Middle frontal gyrus (tissue), 1 donor: ENCODE measurements around the gene SCLY.
"Not testable (repeated sequence)": the region's sequence is repeated elsewhere in the genome, so short reads cannot be mapped to it uniquely, and the experiment has no call there.

Experiments
- DNase-seq: peaks from one replicate; pipeline ENCODE4 v3.0.0-alpha.2; 2015; ENCODE audit warnings: low spot score; ENCODE audit errors: extremely low spot score

The SCLY gene

GRCh38 chr2:238107525-238108422 is 47.0 kb downstream of the SCLY start:
- no peak for DNase-seq

DNA sequence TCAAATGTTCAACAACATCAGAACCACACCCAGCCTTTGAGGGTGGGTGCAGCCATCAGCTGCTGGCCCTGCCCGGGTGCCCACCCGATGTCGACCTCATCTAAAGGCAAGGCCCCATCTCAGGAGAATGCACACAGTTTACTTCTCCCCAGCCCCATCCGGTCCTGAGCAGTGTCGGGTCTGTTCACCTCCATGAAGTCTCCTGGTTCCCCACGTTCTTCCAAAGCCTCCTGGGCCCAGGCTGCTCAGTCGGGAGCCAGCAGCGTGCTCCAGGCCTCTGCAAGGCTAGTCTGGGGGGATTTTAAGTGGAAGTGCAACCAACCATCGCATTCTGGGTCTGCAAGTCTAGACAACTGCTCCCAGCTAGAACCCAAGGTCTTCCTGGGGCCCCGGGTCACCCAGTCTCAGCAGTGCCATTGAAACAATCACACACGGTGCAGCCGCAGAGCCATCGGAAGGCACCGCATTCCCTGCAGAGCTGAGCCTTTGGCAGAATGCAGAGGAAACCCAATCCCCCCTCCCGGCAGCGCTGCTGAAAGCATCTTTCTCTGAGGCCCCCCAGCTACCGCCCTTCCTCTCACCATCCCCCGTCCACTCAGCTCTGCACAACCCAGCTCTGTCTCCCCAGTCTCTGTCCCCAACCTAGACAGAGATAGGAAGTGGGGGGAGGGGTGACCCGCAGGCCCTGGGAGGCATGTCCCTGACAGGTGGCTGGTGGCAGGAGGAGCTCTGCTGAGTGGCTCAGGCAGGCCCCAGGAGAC is 47.8 kb downstream of the SCLY start:
- DNase-seq, result no peak

GRCh38 chr2:238113611-238114010 is 52.8 kb downstream of the SCLY start:
- no peak for DNase-seq

GRCh38 chr2:238114331-238114841 is 53.6 kb downstream of the SCLY start:
- no peak for DNase-seq

DNA sequence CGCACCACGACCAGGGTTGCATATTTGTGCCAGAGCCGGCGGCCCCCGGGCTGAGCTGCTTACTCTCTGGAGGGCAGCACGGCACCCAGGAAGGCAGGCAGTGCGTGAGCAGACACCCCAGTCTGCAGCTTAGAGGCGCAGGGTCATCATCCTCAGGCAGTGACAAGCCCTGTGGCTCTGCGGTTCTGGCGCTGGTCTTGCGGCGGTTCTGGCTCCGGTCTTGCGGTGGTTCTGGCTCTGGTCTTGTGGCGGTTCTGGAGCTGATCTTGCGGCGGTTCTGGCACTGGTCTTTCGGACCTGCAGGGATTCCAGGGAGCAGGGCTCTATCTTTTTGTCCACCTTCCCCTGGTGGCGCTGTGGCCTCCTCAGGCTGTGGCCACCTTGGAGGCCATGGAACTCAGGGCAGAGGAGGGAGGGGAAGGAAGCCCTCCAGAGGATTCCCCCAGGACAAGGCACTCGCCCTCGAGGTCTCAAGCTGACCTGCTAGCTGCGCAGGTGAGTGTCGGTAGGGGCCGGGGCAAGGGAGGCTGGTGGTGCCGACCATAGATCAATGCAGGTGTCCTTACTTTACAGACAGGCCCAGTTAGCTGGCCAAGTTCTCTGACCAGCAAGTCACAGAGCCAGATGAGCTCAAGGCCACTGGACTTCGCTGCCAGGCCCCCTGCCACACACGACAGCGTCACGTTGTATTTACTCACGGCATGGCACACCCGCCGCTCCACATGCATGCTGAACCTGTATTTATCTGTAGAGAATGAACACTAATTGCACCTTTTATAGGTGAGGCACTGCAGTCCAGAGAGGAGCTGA is 54.3 kb downstream of the SCLY start:
- DNase-seq, result no peak

DNA sequence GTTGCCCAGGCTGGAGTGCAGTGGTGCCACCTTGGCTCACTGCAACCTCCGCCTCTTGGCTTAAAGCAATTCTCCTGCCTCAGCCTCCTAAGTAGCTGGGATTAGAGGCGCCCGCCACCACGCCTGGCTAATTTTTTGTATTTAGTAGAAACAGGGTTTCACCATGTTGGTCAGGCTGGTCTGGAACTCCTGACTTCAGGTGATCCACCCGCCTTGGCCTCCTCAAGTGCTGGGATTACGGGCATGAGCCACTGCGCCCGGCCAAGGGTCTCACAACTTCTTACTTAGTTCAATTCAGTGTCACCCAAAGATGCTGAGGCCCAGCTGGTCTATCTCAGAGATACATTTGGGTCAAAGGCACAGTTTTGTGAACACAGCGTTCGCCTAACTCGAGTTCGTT is 54.9 kb downstream of the SCLY start:
- not testable (repeated sequence) for DNase-seq

DNA sequence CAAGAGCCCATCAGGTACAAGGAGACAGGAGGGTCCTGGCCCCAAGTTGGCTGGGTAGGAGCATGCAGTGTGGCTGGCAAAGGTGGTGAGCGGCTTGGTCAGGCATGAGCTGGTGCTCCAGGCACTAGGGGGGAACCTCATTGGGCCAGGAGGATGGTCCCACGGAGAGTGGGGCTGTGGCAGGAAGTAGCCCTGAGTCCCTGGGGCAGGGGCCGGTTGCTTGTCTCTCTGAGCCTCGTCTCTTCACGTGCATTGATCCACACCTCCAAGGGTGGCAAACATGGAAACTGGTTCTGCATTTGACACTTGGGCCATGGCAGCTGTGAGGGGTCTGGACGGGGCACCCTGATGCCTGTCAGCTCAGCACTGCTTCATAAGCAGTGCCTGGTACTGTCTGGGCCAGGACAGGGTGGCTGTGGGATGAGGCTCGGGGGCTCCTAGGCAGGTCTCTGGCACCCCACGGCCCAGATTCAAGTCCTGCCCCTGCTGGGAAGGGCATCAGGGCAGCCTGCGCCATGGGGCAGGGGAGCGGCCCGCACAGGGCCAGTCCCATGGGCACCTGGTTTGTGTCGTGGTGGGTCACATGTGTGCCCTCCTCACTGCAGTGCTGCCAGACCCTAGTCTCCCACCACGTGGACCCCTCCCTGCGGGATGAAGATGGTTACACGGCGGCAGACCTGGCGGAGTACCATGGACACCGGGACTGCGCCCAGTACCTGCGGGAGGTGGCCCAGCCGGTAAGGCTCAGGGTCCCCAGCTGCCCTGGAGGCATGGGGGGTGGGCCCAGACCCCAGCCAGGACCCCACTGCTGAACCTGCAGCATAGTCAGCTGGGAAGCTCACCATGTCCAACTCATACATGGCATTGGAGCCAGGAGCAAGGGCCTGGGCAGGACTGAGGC is 55.7 kb downstream of the SCLY start:
- DNase-seq, result no peak

DNA sequence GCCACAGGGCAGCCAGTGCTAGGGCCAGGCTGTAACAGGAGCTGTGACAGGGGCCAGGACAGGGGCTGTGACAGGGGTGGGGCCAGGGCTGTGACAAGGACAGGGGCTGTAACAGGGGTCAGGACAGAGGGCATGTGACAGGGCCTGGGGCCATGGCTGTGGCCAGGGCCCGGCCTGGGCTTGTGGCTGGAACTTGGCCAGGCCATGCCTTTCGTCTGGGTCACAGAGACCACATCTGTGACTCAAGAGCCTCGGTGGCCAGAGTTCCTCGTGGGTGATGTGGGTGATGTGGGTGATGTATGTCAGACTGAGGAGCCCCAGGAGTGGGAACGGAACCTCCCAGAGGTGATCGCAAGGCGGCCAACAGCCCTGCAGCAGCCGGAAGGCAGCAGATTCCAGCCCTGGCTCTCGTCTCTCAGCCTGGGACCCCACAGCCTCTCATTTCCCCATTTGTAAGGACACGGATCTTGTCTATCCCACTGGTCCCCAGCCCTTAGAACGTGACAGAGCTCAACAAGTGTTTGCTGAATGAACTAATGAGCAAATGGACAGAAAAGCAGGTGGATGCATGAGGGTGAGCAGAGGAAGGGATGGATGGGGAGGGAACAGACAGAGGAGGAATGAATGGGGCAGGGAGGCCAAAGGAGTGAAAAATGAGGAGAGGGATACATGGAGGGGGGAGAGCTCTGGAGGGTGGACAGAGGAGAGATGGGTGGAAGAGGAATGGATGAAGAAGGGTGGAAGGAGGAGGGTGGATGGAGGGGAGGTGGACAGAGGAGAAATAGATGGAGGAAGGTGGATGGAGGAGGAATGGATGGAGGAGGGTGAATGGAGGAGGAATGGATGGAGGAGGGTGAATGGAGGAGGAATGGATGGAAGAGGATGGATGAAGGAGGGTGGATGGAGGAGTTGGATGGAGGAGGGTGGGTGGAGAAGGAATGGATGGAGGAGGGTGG is 56.7 kb downstream of the SCLY start:
- no peak for DNase-seq

DNA sequence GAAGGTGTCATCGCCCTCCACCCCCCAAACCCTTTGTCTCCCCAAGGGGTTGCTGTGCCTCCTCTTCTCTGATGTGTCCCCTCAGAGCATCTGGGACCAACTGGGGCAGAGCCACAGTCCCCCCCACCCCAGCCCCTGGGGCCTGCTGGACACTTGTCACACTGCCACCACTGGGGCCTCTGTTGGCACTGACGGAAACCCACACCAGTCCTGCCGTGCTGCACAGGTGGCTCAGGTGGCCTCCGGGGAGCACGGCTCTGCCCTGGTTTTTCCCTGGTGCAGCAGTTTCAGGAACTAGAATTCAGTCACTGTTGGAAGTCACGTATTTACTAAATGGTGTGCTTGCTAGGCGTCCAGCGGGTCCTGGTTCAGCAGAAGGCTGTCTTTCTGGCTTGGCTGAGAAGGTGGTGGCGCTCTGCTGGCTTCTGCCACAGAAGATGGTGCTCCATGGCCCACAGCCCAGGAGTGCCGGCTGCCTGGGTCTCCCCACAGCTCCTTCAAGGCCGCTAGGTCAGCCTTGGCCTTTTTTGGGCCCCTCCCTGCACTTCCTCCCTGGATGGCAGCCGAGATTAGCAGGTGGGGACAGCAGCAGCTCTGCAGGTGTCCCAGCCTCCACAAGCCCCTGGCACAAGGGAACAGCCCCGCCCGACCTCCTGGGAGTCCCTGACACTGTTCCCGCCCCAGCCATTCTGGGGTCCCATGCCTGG is 59.1 kb downstream of the SCLY start:
- DNase-seq, result no peak

DNA sequence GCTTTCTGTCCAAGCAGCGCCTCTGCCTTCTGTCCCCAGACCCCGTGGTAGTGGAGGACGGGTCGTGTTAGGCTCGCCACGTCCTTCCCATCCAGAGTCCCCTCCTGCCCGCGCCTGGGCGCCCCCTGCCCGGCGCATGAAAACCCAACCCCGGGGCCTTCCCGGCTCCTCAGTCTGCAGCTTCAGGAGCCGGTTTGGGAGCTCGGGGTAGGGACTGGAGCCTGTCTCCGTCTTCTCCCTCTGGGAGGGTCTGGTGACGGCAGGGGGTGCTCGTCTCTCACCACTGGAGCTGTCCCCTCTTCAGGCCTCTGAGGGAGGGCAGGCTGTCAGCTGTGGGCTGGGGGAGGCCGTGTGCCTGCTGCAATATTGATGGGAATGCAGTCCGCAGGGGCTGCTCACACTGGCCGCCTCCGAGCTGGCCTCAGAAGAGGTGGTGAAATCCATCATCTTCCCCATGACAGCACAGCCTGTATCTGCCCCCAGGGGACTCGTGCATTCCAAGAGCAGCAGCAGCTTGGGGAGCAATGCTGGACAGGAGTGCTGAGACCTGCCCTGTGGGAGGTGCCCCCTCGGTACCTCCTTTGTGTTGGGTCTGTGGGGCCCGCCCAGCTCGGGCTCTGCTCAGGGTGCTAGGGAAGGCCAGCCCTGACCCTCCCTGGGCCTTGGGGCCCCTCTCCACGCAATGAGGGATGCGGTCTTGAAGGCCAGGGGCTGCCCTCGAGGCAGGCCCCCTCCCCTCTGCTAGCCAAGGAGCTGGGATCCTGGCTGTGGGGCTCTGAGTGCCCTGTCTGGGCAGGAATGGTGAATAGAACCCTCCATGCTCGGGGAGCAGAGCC is 59.9 kb downstream of the SCLY start:
- DNase-seq, result no peak

DNA sequence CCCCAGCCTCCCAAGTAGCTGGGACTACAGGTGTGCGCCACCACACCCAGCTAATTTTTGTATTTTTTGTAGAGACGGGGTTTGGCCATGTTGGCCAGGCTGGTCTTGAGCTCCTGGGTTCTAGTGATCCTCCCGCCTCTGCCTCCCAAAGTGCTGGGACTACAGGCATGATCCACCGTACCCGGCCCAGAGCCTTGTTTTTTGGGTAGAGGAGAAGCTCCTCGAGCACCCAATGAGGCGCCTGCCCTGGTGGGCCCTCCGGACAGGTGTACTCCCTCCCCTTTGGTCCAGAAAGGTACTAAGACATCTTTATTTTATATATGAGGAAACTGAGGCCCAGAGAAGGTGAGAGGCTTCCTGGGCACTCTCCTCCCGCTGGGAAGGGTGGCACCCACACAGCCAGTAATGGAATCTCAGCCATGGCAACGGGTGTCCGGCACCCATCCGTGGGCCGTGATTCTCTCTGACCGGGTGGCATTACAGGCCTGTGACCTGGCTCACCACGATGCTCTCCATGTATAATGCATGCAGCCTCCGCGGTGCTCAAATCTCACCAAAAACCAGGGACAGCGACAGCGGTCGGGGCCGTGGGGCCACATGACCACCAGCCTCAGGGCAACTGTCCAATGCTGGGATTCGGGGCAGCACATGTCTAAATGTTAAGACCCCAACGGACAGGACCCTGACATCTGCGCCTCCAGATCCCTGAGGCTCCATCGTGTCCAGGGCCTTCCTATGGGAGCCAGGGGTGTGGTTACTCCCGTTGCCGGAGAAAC is 60.9 kb downstream of the SCLY start:
- no peak for DNase-seq

DNA sequence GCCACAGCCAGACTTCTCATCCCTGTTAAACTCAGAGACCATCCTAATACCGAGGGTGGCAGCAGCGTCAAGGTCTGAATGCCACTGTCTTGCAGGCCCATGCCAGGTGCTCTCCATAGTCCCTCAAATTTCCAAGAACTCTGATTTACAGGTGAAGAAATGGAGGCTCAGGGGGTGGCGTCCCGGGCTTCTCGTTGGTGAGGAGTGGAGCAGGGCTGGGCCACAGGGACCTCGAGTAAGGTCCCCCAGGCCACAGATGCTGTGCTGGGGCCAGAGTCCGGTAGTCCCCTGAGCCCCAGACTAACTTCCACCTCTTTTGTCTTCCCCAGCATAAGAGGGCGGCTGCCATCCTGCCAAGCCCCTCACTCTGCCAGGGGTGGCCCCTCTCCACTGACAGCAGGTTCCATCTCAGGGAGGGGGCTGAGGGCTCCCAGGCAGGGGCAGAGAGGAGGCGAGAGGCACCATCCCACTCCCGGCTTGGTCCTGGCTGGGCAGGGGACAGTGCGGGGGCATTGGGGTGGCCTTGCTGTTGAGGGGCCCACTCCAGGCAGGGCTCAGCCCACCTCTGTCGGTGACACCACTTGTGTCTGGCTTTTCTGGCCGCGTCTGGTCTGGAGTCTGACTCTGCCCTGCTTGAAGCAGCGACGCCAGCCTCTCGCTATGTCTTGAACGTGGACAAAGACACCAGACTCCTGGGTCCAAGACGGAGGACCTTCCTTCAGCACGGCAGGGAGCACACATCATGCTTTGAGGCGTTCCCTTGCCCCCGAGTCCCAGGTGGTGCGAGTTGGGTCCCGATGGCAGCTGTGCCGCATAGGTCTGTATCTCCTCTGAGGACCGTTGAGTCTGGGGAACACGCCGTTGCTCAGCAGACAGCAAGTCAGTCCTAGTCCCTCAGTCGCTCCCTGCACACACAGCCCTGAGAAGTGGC is 61.8 kb downstream of the SCLY start:
- no peak for DNase-seq

DNA sequence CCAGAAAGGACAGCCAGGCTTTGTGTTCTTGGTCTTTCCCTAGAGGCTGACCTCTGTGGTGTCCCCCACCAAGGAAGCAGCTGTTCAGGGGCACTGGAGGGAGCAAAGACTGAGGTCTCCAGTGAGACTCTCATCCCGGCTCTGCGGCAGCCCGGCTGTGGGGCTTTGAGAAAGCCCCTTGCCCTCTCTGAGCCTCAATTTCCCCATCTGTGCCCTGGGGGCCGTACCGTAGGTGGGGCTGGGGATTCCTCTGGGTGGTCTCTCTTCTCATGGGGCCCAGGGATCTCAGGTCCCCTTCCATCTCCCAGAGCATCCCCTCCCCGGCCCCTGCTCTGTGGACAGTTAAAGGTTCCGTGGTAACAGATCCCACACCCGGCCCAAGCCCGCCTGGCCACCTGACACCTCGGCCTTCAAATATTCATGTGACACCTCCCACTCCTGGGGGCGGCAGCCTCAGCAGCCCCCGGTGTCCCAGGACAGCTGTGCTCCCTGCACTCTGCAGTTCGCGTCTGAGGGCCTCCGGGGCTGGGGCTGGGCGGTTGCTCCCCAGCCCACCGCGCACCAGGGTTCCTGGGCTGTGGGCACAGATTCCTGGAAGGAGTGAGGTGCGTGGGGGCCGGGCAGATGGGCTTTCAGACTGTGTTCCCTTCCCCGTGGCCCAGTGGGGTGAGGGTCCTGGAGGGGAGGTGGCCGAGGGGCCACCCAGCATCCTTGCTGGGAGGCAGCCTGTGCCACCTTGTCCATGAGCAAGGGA is 62.6 kb downstream of the SCLY start:
- DNase-seq, result no peak

GRCh38 chr2:238123991-238124470 is 63.2 kb downstream of the SCLY start:
- DNase-seq, result no peak

- DNase-seq, result no peak
These were observed 63.8 kb downstream of the SCLY start for GRCh38 chr2:238124488-238125126.
